Fibroblast of lung (primary cell): ENCODE measurements around the gene JUN.

ENCODE experiments used
- EZH2 ChIP-seq: IDR thresholded peaks from 2 replicates; pipeline ENCODE4 v1.5.1; 2012; ENCODE audit warnings: low read length, control low read depth, mild to moderate bottlenecking; ENCODE audit errors: missing control alignments
- TF ChIP-seq, protein P1 (sequence below), 2 donors: IDR thresholded peaks in 1 of 2; conservative IDR thresholded peaks in 1 of 2; 1 replicate in 1 of 2; 2 replicates in 1 of 2; pipeline ENCODE4 v1.5.1; 2011 to 2012; ENCODE audit warnings: low read length in 2 of 2, control low read depth in 1 of 2, inconsistent platforms in 1 of 2, low read depth in 1 of 2, mild to moderate bottlenecking in 1 of 2

DNA sequence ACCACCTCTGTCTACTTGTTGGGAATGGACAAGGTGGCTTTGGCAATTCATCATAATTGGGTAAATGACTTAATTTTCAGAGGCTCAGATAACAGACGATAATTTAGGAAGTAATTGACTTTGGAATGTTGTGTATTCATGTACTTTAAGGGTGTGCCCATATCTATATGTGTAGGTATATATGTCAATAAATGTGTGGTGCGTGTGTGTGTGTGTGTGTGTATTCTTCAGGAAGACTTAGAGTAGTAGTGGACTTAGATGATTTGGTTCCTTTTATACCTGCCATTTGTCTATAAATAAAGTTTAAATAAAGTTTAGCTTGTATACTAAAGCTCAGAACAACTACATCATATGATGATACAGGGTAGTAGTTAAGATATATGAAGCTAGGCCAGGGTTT, 20.0 kb upstream of the JUN start:
- TF ChIP-seq, protein P1, sequence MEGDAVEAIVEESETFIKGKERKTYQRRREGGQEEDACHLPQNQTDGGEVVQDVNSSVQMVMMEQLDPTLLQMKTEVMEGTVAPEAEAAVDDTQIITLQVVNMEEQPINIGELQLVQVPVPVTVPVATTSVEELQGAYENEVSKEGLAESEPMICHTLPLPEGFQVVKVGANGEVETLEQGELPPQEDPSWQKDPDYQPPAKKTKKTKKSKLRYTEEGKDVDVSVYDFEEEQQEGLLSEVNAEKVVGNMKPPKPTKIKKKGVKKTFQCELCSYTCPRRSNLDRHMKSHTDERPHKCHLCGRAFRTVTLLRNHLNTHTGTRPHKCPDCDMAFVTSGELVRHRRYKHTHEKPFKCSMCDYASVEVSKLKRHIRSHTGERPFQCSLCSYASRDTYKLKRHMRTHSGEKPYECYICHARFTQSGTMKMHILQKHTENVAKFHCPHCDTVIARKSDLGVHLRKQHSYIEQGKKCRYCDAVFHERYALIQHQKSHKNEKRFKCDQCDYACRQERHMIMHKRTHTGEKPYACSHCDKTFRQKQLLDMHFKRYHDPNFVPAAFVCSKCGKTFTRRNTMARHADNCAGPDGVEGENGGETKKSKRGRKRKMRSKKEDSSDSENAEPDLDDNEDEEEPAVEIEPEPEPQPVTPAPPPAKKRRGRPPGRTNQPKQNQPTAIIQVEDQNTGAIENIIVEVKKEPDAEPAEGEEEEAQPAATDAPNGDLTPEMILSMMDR (conservative IDR thresholded peaks at IDR 0.05 in 1 of 2, IDR thresholded peaks at IDR 0.05 in 1 of 2; ENCODE audit: low read depth in 1 of 2, low read length in 2 of 2): no peak
- no peak for TF ChIP-seq EZH2
